Ureter (tissue), 1 donor: ENCODE results near the gene ADARB2. TPM values are rescaled to one million over a fixed set of nuclear protein-coding genes. Genes with fewer than 3 reads are reported as not detected.

Experiments used
- DNase-seq: peaks from one replicate; pipeline ENCODE4 v3.0.0-alpha.2; 2020; ENCODE audit warnings: low spot score
- total RNA-seq: library from RNA; stranded (reverse); gene quantifications from one replicate; pipeline ENCODE4 v1.2.4, GENCODE V29; 2023
- donor health status: DM: yes; HTN: yes; CAD: no.

The ADARB2 gene
- total RNA-seq, 1 donor from 2014 or later: not detected

DNA sequence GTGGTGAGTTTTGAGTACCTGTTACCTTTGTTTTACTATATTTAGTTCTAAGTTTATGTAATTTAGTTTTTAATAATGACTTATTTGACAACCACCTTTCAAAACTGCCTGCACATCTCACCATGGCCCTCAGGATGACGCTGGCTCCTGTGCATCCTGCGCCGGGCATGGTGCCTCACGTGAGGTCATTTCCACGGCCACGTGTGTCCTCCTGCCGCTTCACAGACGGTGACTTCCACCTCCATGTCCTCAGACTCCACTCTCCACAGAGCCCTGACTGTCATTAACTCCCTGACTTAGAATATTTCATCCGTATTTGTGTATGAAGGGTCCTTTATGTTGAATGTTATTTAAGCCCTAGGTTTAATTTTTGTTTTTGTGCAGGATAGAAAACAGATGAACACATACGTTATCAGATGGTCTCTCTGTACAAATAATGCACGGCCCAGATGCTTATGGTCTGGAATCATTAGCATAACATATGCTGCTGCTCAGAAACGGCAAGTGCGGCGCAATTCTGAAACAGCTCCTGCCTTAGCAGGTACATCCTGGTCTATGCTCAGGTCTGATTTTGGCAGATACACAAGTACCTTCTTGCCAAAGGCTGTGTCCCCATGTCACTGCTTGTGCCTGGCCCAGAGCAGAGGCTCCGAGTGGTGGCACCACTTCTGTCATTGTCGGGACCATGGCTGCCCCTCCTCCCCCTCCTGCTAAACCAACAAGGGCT is 525.3 kb downstream of the ADARB2 start:
- no peak for DNase-seq

DNA sequence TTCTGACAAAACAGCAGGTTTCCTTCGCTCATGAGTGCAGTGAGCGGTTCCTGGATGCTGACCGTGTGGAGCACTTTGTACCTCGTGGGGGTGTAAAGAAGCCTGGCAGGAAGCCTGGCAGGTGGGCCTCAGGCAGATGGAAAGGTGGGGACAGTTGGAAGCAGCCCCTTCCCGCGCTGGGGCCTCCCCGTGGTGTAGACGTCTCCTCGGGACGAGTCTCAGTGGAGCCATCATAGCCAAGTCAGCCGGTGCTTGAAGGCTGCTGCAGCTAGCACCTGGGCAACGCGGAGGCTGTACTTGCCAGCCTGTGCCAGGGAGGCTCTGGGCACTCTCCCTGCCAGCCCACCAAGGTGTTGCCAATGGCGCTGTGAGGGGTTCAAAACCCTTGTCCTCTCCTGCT is 526.7 kb downstream of the ADARB2 start:
- no peak for DNase-seq

DNA sequence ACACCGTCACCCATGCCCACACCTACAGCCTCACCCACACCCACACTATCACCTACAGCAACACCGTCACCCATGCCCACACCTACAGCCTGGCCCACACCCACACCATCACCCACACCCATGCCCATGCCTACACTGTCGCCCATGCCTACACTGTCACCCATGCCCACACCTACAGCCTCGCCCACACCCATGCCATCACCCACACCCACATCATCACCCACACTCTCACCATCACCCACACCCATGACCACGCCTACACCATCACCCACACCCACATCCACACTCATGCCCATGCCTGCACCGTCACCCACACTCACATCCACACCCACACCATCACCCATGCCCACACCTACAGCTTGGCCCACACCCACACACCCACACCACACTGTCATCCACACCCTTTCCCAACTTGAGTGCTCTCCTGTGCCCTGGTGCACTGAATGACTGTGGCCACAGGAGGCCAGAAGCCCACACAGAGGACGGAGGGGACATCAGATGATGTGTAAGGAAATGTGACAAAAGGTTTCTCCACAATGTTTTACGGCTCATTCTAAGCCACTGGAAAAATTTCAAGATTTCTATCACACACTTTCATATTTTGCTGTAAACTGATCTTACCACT is 527.9 kb downstream of the ADARB2 start:
- DNase-seq: no peak

DNA sequence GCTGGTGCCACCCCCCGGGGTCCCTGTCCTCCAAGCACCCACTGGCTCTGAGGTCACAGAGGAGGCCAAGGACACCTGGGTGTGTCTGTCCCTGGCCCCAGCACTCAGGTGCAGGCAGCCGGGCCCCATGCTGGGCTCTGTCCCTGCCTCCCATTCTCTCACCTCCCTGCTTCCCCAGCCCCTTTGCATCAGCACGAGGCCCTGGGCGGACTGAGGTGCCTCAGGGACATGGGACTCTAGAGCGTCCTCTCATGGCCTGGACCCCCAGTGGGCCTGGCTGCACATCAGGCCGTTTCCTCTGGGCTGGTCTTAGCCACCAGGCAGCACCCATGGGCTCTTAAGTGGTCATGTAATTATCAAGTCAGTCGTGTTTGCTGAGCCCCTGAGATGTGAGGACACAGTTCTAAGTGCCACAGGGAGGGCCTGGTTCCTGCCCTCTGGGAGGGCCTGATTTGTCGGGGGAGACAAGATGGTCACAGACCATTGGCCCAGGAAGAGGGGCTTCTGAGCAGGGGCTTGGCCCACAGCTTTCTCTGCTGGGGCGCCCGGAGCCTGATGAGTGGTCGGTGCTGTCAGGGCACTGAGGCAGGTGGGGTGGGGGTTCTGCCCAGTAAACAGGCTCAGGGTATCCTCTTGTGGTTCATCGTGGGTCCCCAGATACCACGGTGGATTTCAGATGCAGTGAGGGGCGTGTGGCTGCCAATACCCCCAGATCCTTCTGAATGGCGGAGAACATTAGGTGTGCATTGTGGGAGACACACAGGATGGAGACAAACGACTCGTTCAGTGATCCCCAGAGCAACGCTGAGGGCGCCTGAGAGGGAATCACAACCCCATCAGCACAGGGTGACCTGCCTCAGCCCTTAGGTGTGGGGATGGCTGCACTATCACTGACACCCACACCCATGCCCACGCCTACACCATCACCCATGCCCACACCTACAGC is 528.7 kb downstream of the ADARB2 start:
- no peak for DNase-seq

DNA sequence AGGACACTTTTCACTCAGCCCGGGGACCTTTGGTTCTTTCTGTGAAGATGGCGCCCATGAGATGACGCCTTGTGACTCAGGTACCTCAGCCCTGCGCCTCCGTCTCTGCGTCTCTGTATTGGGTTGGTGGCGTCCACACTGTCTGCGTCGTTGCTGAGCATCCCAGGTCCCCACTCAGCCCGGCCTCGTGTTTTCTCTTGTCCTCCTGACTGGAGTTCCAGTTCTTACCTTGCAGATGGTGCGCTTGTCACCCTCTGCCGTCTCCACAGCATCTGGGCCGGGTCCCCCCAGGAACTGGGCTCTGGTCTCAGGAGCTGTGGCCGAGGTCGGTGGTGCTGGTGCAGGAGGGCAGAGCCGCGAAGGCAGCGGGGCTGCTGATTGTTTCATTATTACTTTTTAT is 530.7 kb downstream of the ADARB2 start:
- DNase-seq: no peak

DNA sequence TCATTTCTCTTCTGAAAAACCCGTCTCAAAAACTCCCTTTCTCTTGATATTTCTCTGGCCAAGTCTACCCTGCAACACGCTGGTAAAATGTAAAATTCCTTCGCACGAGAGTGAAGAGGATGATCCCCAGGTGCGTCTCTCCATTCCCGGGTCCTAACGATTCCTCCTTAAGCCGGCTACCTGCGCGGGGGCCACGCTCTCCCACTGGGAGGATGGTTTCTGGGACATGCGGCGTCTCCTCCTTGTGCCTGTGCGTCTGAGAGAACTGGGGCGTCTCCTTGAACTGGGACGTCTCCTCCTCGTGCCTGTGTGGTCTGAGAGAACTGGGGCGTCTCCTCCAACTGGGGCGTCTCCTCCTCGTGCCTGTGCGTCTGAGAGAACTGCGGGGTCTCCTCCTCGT is 531.2 kb downstream of the ADARB2 start:
- DNase-seq: no peak

DNA sequence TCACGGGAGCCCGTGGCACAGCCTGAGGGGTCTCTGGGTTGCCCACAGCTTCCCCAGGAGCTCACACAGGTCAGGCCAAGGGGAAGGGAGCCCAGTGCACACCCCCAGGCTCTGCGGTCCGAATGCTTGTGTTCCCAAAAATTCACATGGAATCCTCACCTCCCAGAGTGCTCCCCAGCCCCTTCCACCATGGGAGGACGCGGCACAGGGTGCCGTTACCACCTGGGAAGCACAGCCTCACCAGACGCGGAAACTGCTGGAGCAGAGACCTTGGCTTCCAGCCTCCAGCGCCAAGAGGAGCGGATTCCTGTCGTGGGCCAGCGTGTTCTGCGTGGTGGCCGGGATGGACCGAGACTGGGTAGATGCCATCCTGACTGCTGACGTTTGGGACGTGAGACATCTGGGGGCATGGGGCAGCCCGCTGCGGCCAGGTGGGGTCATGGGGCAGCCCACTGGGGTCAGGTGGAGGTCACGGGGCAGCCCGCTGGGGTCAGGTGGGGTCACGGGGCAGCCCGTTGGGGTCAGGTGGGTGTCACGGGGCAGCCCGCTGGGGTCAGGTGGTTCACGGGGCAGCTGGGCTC is 531.8 kb downstream of the ADARB2 start:
- no peak for DNase-seq

DNA sequence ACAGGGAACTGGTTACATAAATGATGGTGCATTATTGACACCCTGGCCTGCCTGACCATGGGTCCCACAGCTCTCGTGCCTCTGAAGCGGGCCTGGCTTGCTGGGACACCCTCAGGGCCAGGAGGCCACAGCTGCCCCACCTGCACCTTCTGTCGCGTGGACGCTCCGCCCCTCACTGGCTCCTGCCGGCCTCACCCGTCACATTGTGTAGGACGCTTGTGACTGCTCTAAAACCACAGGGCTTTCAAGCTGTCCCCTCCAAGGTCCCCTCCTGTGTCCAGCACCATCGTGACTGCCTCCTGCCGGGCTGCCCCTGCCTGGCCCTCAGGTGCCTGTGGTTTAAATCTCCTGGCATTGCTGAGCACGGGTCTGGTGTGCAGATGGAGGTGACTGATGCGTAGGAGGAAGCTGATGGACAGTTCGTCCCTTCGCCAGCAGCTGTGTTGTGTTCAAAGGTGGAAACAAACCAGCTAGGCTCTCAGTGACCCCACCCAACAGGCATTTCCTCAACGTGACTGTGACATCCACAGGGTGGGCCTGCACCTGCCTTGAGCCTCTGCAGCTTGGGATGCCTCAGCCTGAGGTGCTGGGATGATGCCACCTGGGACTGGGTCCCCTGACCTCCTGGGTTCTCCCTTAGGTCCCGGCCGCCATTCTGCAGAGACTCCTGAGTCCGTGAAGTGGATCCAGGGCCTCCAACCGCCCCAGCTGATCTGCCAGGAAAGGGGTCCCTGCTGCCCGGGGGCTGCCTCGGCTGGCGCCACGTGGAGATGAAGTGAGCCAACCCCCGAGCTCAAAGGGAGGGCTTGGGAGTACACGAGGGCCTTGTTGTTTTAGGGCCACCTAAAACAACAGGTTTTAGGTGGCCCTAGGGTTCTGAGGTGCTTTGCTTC is 532.6 kb downstream of the ADARB2 start:
- no peak for DNase-seq

DNA sequence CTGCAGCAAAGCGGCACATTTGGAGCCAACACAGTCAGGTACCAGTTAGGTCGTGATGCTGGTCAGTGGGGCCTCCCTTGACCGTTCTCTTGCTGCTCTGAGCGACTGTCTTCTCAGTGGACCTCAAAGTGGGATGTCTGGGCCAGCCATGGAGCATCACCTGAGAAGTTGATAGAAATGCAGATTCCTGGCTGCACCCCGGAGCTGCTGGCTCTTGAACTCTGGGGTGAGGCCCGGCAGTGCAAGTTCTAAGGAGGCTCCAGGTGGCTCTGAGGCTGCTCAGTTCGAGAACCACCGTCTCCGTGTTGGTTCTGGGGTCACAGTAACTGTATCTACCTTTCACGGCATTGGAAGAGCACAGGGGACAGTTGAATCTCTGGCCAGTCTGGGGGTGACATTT is 533.6 kb downstream of the ADARB2 start:
- no peak for DNase-seq

DNA sequence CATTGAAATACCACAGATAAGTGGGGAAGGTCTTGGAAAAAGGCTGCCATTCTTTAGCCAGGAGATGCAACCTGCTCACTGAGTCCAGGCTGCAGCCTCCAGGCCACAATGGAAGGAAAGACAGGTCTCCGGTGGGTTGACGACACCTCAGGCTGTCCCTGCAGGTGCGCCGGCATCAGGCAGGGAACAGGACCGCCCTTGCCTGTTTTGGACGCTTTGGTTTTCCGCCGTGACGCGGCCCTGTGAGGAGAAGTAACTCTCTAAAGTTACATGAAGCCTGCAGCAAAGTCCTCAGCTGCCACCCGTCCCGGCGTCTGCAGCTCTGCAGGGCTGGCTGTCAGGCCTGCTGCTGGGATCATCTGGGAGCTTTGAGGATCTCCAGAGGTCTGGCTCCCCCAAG is 534.1 kb downstream of the ADARB2 start:
- no peak for DNase-seq

DNA sequence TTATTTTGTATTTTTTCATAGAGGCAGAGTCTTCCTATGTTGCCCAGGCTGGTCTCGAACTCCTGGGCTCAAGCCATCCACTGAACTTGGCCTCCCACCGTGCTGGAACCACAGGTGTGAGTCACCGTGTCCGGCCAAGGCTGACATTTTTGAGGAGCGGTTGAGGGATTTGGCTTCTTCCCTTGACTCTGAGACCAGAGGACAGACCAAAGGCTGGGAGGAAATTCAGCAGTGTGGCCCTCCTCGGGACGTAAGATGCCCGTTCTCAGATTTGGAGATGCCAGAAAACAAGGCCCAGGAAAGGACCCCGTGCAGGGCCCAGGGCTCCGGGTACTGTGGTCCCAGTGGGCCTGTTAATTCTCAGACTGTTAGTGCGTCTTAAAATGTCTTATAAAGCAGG is 535.0 kb downstream of the ADARB2 start:
- DNase-seq: no peak

DNA sequence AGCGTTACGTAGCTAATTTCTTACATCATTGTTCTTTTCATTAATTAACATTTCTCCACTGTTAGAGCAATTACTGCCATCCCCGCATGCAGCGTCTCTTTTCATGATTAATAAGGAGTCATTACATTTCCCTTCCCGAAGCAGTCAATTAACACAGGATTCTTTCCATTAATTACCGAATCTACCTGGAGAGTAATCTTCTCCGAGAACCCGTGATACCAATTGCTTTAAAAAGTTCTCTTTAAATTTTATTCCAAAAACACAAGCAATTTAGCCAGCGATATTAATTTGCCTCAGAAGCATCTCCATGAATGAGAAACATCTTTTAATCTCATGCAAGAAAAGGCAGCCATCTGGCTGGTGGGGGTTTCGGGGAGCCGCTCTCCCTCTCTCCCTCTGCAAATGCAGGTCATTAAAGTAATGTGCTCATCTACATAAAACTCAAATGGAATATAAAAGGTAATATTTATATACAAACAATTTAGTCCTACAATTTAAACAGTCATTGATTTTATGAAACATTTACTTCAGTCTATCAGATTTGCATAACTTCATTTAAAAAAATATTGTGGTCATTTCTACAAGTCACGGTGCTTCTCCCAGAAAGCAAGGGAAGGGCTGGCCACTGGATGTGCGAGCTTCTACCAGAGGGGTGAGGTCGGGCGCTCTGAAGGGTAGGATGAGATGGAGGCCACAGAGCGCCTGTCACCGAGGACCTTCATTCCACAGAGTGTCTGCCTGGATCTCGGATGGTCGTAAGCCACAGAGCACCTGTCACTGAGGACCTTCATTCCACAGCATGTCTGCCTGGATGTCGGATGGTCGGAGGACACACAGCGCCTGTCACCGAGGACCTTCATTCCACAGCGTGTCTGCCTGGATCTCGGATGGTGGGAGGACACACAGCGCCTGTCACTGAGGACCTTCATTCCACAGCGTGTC is 536.2 kb downstream of the ADARB2 start:
- DNase-seq: no peak

DNA sequence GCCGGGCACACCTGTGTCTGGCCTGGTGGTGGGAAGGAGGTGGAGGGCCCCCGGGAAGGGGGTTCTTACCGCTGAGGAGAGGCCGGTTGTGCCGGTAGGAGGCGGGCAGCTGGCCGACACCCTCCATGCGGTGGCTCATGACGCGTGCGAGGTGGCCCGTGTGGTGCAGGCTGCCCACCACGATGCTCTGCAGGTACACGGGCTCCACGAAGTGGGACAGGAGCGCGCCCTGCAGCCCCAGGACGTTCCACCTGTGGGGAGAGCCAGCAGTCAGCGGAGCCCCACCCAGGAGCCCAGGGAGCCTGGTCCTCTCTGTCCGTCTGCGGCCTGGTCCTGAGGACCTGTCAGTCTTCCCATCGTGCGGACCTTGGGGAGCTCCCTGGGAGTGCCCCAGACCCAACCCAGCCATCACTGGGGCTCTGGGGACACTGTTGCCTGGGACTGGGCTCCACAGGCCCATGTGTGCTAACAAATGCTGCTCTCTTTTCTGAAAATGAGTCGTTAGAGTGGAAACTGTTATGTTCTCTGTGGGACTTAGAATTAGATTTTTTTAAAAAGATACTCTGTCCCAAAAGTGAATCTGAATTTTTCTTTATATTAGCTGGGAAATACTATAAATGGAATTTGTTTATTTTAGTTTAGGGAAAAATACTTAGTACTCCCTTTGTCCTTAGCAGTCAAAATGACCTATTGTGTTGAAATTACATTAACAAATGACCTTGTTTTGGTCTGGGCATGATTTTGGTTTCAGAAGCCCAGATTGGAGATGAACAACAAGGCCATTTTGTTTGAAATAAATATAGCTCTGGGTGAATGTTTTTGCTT is 537.2 kb downstream of the ADARB2 start:
- DNase-seq: peak; percentile 31

DNA sequence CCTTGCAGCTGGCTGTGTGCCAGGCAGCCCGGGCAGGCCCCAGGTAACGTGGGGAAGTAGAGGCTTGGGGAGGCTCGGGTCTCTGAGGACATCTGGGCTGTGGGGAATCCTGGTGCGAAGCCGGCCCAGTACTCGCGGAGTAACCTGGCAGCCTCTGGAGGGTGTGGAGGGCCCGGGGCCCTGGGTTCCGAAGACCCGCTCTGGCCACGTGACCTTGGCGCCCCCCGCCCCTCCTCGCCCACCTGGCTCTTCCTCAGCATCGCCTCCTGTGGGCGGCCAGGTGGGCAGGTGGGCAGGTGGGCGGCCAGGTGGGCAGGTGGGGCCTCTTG is 538.0 kb downstream of the ADARB2 start:
- peak; percentile 30 for DNase-seq

DNA sequence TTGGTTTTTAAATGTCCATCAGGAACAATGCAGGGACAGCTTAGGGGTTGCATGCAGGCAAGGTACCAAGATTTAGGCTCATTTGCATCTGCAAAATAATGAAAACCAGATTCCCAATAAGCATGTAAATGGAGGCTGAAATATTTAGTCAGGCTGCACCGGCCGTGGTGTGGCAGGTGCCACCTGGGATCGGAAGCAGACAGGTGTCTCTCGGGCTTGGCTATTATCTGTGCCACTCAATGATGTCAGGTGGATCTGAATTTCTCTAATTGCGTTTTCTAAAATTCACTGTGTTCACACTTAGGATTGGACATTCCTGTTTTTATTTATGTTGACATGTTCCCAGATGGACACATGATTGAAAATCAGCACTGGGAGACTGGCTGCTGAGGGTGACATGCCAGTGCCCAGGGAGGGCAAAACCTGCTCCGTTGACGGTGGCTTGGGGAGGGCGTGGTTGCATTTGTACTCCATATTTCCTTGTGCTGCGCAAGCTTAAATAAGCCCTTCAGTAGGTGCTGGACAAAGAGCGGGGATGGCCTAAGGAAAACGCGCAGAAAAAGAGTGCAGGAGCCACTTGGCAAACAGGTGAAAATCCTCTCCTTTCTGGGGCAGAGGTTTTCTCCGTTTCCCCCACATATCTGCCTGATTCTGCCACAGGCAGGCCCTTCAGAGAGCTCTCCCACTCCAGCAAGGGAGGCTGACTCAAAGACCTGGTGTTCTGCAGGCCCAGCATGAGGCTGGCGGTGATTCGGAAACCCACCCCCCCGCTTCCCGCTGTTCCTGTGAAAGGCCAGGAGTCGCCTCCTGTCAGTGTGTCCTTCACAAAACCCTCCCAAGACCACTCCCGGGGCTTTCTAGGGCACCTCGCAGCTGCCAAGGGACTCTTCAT is 538.6 kb downstream of the ADARB2 start:
- DNase-seq: no peak

DNA sequence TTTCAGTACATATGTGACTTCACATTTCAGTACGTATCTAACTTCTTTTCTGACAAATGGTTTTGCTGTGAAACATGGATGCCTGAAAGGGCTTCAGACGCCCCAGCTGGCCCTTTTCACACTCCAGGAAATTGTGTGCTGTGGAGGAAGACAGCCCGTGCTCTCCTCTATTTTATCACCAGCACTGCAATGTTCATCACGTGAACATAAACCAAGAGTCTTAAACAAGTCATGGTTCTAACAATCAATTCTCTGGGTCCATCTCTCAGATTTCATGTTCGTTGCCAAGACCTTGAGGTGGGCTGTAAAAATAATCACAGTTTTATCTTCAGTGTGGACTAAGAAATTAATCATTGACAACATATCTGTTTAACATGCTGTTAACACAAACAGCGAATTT is 539.9 kb downstream of the ADARB2 start:
- no peak for DNase-seq

DNA sequence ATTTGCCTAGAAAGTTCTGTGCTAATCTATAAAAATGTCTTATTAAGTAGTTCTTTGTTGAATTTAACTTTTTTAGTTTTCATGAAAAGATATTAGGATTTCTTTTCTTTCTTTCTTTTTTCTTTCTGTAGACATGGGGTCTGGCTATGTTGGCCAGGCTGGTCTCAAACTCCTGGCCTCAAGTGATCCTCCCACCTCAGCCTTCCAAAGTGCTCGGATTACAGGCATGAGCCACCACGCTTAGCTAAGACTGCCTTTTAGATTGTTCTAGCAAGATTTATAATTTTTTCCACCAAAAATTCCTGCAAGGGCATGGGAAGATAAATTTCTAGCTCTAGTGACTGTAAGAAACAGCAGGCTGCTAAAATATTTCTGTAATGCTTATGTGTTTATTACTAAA is 540.7 kb downstream of the ADARB2 start:
- DNase-seq: no peak

DNA sequence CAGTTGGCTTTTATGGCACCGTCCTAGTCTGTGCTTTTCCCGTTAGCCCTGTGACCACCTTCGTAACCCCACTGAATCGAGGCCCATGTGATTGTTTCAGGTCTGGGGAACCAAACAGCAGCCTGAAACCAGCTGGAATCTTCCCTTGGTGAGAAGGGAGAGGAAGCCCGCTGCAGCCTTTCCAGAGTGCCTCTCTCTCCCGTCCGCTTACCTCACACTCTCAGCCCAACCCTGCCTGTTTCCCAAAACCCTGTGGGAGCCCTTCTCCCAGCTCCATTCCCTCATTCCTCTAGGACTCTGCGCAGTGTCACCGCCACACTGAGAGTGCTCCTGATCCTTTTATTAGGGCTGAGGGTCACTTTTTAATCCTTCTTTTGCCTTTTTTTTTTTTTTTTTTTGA is 541.5 kb downstream of the ADARB2 start:
- DNase-seq: no peak
